T-helper 22 cell (primary cell): ENCODE data around the gene ATP2A3.
A peak's percentile ranks its signal among the peaks of the same experiment; 100 is the strongest.
"Not testable (repeated sequence)": the region's sequence is repeated elsewhere in the genome, so short reads cannot be mapped to it uniquely, and the experiment has no call there.

Experiments used
- DNase-seq: peaks from one replicate; pipeline ENCODE4 v3.0.0-alpha.2; 2020; ENCODE audit warnings: low read depth

The ATP2A3 gene

DNA sequence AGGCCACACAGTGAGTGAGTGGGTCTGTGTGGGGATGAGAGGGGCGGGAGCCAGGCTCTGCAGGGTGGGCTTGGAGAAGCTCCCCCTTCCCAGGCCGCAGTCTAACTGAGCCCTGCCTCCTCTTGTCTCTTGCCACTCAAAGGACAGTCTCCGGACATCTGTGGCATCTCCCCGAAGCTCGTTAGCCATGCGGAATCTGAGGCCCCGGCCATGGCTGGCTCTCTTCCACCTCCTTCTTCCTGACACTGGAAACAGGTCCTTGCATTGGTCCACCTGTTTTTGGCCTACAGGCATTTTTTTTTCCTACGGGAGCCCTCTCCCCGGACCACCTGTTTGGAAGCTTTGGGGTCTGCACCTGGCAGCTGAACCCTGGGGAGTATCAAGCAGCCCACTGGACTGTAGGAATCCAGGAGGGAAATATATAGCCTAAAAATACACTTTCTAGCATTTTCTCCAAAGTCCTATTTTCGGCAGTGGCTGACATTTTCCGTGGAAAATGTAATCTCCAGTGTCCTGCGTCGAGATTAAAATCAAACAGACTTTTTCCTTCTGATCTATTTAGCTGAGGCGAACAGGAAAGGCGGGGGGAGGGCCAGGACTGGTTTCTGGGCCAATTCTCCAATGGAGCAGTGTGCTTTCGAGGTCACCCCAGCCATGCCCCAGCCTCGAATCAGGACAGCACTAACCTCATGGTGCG is 9.1 kb downstream of the ATP2A3 start:
- no peak for DNase-seq

DNA sequence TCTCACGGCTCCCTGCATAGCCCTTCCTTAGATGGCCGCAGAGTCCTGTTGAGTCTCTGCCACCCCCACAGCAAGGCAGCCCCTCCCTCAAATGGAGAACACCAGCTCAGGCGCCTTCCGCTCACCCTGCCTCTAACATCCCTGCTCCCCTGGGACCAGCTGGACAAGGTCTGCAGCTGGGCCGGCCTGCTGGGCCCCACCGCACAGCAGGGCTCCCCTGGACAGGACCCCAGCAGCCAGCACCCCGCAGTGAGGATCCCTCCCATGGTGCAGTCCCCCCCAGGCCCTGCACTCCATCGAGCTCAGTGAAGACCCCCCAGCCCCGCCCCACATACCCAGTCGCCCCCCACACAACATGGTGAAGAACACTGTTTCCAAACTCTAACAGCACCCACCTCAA is 10.2 kb downstream of the ATP2A3 start:
- DNase-seq = no peak

DNA sequence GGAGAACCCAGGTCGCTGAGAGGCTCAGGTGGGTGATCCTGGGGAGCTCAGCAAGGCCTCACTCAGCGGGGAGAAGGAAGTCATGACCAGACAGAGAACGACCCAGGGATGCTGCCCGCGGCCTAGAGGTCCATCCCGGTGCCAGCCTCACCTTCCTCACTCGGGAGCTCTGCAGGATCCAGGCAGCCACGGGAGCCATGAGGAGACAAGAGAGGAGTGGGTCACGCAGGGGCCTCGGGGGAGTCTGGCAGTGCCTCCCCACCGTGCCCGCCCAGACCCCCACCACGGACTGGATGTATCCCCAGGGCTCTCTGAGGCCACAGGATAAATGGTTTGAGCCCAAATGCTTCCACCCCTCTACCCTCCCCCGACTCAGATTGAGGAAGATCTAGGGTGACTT is 10.7 kb downstream of the ATP2A3 start:
- DNase-seq = no peak

DNA sequence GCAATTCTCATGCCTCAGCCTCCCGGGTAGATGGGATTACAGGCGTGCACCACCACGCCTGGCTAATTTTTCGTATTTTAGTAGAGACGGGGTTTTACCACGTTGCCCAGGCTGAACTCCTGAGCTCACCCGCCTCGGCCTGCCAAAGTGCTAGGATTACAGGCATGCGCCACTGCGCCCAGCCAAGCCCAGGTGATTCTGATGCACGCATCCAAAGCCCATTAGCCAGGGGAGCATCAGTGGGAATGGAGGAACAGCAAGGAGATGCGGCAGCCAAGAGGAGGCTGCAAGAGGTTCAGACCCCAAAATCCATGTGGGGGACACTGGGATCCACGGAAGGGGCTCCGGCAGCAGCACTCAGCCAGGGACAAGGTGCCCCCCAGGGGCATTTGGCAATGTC is 12.1 kb downstream of the ATP2A3 start:
- no peak for DNase-seq

DNA sequence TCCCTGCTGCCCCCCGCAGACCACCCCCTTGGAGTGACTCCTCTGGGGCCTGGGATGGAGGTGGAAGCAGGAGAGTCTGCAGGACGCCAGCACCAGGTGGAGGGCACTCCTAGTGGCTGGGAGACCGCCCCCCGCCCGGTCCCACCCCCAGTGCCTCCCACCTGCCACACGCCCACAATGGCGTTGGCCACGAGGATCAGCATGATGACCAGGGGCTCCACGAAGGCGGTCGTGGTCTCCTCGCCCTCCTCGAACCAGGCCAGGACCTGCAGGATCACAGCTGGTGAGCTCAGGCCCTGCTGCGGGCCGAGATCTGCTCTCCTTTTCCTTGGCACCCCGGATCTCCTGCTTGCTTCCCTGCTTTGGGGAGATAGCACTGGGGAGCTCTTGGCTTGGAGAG is 12.8 kb downstream of the ATP2A3 start:
- DNase-seq = no peak

DNA sequence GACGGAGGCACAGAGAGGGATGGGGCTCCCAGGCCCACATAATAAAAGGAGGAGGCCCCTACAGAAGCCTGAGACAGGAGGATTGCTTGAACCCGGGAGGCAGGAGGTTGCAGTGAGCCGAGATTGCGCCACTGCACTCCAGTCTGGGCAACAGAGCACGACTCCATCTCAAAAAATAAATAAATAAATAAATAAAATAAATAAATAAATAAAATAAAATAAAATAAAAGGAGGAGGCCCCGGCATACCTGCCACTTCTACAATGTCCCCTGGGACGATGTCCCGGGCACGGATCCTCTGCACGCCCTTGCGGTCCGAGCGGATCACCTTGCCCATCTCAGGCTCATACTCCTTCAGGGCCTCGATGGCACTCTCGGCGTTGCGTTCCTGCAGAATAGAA is 13.2 kb downstream of the ATP2A3 start:
- DNase-seq = no peak

DNA sequence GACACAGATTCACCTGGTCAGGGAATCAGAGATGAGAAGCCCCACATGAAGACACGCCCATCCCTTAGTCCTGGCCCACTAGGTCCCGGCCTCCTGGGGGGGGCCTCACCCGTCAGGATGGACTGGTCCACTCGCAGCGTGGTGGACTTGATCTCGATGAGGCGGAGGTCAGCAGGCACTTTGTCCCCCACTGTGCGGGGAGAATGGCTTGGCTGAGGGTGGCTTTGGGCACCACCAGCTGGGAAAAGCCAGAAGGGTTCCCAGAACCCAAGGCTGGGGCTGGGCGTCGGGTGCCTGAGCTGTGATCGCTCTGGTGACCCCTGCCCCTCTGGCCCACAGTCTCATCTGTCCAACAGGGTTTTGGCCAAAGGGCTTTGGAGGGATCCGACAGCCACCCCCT is 13.7 kb downstream of the ATP2A3 start:
- DNase-seq = no peak

DNA sequence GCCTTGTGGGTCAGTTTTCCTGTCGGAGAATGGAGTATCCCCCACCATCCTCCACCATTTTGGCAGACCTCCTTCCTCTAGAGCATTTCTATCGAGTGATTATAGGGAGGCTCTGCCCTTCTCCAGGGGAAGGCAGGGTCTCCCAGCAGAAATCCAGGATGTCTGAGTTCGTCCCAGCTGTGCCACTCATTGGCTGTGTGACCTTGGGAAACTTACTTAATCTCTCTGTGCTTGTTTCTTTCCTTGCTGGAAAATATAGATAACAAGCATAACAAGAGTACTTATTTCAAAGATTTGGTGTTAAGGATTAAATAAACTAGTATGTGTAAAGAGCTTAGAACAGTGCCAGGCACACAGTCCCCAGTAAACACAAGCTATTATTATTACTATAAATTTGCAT is 14.8 kb downstream of the ATP2A3 start:
- no peak for DNase-seq

DNA sequence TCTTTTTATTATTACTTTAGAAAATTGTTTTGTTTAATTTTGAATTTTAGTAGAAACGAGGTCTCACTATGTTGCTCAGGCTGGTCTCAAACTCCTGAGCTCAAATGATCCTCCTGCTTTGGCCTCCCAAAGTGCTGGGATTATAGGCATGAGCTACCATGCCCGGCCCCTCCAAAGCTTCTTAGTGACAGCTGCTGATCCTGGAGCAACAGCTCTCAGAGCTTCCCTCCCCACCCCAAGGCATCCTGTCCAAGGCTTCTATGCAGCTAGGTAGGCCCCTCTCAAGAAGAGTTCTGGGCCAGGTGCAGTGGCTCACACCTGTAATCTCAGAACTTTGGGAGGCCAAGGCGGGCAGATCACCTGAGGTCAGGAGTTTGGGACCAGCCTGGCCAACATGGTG is 15.7 kb downstream of the ATP2A3 start:
- DNase-seq = not testable (repeated sequence)

DNA sequence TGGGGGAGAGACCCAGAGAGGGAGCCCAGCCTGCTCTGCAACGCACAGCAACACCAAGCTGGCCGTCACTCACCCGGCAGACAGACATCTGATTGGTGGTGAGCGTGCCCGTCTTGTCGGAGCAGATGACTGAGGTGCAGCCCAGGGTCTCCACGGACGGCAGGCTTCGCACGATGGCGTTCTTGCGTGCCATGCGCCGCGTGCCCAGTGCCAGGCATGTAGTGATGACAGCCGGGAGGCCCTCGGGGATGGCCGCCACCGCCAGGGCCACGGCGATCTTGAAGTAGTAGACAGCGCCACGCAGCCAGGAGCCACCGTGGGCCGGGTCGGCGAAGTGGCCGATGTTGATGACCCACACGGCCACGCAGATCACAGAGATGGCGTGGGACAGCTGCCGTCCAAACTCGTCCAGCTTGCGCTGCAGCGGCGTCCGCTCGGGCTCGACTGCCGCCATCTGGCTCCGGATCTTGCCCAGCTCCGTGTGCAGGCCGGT is 16.9 kb downstream of the ATP2A3 start:
- no peak for DNase-seq

DNA sequence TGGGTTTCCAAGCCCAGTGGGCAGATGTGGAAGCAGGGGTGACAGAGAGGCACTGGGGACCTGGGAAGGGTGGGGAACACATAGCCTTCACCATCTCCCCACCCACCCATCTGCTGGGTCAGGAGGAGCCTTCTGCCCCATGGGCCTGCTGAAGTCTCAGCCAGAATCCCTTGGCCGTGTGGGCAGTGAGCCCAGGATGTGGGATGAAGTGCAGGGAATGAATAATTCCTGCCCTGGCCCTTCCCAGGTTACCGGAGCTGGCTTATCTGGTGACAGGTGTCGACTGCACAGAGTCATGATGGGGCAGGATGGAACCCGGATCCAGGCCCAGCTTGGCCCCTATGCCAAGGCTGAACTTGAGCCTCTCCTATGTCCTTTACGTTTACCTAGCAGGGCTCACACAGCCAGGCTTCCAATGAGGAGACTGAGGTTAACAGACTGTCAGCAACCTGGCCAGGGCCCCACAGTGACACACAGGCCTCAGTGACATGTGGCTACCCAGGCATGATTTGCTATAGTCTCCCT is 17.5 kb downstream of the ATP2A3 start:
- DNase-seq = no peak

DNA sequence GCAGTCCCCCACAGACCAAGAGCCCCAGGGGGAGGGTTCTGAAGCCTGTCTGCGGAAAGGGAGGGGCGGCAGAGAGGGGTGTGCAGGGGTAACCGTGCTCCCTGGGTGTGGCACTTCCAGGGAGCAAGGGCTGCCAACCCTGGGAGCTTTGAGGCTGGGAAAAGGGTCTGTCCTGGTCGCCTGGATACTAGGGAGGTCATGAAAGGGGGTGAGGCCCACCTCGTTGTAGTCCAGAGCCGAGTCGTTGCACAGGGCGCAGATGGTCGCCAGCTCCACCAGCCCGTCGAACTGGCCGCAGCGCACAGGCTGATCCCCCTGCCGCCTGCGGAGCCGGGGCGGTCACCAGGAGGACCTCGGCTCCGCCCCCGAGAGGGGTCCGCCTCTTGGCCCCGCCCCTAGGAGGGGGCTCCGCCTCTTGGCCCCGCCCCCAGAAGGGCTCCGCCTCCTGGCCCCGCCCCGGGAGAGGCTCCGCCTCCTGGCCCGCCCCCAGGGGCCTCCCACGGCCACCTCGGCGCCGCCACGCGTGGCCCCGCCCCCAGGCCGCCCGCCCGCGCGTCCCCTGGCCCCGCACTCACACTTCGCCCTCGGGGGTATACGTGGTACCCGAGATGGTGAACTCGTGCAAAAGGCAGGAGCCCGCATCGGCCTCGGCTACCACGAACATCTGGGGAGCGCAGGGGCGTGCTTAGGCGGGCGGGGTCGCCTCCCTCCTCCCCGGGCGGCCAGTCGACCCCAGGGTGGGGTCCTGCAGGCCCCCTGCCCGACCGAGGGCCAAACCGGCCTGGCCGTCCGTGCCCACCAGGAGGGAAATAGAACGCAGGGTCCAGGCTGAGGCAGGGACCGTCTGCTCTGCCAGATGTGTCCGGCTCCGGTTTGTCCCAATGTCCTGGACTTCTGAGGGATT is 19.5 kb downstream of the ATP2A3 start:
- peak; percentile 13 for DNase-seq

DNA sequence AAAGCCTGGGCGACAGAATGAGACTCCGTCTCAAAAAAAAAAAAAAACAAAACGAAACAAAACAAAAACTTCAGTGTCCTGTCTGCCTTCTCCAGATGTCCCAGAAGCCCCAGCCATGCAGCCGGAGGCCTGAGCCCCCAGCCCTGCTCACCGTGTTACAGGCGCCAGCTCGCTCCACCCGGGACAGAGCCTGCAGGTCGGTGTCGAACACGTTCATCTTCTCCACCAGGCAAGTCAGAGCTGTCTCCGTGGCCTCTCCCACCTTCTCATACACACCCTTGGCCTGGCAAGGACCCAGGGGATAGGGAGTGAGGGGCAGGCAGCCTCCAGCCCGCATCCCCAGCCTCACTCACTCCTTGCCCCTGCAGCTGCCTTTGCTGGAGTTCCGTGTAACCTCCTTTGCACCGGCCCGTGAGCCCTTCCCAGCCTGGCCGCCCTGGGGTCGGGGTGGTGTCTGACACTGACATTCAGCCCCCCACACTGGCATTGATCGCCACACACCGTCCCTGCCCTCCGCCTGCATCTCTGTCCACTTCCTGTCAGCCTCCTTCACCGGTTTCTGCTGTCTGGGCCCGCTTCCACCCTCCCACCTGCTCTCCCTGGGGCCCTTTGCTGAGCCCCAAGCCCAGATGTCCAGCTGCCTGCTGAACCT is 20.9 kb downstream of the ATP2A3 start:
- no peak for DNase-seq

DNA sequence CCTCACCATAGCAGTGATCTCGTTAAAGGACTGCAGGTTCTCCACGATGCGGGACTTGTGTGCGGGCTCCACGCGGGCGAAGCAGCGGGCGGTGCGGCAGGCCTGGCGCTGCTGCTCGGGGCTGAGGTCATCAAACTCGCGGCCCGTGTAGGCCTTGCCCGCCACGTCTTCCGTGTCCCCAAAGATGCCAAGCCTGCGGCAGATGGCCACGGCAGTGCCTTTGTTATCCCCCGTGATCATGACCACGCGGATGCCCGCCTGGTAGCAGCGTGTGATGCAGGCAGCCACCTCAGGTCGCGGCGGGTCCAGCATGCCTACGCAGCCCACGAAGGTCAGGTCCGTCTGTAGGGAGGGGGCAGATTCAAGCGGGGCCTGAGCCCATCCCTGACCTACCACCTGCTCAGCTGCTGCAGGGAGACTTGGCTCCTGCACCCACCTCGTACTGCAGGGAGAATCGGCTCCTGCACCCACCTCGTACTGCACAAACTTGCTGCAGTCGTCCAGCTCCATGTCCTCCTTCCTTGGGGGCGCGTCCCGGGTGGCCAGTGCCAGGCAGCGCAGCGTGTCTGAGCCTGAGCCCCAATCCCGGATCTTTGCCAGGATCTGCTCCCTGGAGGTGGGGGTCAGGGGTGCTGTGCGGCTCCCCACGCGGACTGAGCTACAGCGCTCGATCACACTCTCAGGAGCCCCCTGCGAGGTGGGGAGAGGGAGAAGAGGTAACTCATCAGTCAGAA is 23.1 kb downstream of the ATP2A3 start:
- no peak for DNase-seq

DNA sequence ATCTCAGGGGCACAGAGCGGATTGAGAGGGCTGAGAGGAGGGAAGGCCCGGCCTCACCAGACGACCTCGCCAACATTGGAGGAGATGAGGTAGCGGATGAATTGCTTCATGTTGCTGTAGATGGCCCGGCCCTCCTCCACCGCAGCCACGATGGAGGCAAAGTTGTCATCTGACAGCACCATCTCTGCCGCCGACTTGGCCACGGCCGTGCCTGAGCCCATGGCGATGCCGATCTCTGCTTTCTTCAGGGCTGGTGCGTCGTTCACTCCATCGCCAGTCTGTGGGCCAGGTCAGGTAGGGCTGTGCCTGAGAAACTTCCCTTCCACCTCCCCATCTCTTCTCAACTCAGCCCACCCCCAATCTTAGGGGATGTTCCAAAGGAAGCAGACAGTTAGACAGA is 26.9 kb downstream of the ATP2A3 start:
- DNase-seq = no peak

DNA sequence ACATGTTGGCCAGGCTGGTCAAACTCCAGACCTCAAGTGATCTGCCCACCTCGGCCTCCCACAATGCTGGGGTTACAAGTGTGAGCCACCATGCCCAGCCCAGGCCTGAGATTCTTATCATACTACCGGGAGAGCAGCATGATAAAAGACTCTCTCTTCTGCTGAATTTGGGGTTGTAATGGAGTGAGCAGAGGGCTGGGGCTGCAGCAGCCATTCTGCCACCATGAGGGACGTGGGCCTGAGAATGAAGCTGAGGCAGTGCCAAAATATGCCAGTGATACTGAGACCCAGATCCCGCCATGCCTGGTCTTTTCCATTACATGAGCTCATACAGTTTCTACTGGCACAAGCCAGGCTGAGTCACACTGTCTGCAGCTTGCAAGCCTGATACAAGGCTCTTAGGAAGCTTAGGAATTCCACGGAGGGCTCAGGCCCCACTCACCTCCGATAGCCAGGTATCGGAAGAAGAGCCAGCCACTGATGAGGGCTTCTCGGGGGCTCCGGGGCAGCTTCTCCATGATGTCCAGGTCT is 28.3 kb downstream of the ATP2A3 start:
- DNase-seq = no peak

DNA sequence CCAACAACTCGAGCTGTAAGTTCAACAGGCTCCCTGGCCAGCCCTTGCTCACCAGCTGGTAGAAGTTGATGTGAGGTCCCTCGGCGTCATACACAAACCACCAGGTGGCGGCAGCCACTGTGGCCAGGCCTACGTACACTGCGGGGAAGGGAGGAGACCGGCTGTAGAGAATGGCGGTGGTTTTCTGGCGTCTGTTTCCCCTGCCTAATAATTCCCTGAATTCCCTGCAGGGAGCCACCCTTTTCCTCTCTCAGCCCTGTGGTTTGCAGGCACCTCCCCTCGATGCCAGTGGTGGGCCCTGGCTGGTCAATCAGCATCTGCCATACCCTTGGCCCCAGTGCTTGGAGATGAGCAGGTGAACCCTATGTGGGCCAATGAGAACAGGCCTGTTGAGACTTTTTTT is 29.1 kb downstream of the ATP2A3 start:
- DNase-seq = no peak

DNA sequence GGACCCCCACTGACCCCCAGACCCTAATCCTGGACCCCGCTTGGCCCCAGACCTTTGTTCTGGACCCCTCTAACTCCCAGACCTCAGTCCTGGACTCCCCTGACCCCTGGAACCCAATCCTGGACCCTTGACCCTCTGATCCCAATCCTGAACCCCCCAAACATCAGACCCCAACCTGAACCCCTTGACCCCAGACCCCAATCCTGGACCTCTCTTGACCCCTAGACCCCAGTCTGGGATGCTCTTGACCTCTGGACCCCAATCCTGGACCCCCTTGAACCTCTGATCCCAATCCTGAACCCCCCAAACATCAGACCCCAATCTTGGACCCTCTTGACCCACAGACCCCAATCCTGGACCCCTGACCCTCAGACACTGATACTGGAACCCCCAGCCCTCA is 34.5 kb downstream of the ATP2A3 start:
- DNase-seq = no peak

DNA sequence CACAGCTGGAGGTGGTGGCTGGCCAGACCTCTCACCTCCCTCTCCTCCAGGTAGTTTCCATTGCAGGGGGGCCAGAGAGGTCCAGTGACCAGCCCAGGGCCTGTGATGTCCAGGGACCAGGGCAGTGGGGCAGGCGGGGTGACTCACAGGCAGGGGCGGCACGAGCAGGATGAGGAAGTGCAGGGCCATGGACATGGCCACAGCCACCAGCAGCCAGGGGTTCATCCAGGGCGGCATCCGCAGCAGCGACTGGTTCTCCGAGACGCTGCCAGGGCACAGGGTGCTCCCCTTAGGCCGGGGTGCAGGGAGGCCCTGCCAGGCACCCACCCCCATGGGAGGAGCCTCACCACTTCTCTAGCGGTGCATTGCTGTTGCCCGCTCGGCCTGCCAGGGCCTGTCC is 35.1 kb downstream of the ATP2A3 start:
- no peak for DNase-seq

DNA sequence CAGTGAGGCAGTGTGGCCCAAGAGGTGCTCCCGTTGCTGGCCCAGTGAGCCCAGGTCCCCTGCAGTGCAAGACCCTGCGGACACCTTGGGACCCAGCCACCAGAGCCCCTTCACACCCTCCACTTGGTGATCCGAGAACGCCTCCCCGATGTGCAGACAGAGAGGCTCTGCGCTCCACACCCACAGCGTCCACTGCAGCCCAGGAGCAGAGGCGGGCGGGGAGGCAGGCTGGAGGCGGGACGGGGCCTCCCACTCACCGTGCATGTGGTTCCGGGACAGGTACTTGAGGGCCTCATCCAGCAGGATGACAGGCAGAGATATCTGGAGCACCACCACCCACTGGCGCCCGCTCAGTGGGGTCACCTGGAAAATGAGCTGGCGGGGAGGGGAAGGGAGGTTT is 35.8 kb downstream of the ATP2A3 start:
- no peak for DNase-seq

DNA sequence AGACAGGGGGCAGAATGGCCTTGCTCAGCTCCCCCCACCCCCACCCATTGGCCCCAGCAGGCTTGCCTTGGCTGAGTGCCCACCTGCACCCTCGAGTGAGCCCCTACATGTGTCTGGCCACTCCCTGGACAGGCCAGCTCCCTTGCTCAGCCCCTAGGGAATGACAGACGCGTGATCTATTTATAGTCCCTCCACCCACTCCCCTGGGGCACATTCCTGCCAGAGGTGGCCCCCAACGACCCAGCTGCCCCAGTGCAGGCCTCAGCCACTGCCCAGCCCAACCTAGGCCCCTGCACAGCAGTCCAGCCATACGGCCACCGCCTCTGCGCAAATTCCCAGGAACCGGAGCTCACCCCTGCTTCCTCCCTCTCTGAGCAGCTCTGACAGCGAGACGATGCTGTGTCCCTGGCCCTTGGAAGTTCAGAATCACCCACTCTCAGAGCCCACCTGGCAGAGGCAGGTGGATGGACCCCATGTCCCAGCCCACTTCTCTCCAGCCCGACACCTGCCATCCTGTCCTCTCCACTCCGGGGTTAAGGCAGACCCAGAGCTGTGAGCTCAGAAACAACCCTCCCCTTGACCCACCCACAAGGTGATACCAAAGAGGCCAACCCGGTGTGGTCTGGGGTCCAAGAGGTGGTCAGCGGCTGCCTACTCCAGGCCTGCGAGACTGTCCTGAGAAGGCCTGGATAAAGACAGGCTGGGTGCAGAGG is 36.5 kb downstream of the ATP2A3 start:
- DNase-seq = no peak
